Activated naive CD8-positive, alpha-beta T cell treated with anti-CD3 and anti-CD28 coated beads, Interleukin-2, amount 50 U/mL, for 24 hours (primary cell): ENCODE results near the gene TRMT1L.

Experiments used
- ATAC-seq: fragments of 150-1000 bp; cut with Tn5 transposase; one replicate; pipeline ENCODE4 v1.10.0; 2021
- DNase-seq: peaks from one replicate; pipeline ENCODE4 v3.0.0; 2021
- H3K27ac Mint-ChIP-seq: one replicate; pipeline ENCODE4 v1.8.0; 2021; ENCODE audit warnings: mild to moderate bottlenecking, mixed read lengths
- H3K27me3 Mint-ChIP-seq: one replicate; pipeline ENCODE4 v1.8.0; 2021; ENCODE audit warnings: mixed read lengths
- H3K36me3 Mint-ChIP-seq: one replicate; pipeline ENCODE4 v1.8.0; 2021; ENCODE audit warnings: low read depth, mixed read lengths
- H3K4me1 Mint-ChIP-seq: one replicate; pipeline ENCODE4 v1.8.0; 2021; ENCODE audit warnings: mixed read lengths
- H3K4me3 Mint-ChIP-seq: one replicate; pipeline ENCODE4 v1.8.0; 2021; ENCODE audit warnings: mild to moderate bottlenecking, moderate library complexity, mixed read lengths
- H3K9me3 Mint-ChIP-seq: one replicate; pipeline ENCODE4 v1.8.0; 2021; ENCODE audit warnings: mixed read lengths

The TRMT1L gene

DNA sequence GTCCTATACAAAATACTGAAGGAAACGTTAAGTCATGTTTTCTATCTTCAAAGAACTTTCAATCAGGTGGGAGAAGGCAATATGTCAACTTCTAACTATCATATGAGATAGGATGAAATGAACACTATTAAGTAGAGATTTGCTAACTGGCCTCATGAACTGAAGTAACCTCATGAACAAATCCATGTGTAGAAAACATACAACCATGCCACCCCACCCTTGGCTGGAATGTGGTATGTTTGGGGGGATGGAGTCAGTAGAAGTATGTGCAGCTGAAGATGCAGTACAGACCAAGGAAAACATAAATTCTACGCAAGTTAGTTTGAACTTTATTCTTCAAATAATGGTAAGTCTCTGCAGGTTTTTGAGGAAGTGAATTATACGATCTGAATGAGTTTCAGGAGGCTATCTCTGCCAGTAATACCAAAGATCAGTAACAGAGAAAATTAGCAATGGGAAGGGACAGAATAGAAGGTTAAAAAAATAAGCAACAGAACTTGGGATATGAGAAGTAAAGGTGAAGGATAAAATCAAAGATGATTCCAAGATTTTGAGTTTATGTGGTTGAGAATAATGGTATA is 4.5 kb downstream of the TRMT1L start:
- no peaks in the 10 kb centered on the region for H3K27me3 Mint-ChIP-seq
- no peak for ATAC-seq
- peaks cover 22% of the 10 kb centered on the region for H3K36me3 Mint-ChIP-seq
- no peaks in the 10 kb centered on the region for H3K9me3 Mint-ChIP-seq
- no peak overlapping the region for H3K4me3 Mint-ChIP-seq
- peaks cover 36% of the 10 kb centered on the region for H3K4me1 Mint-ChIP-seq
- no peak for DNase-seq
- H3K27ac Mint-ChIP-seq, result no peak overlapping the region

- Mint-ChIP-seq H3K4me1 (peaks cover 36% of the 10 kb centered on the region), H3K9me3 (no peaks in the 10 kb centered on the region), H3K36me3 (peaks cover 22% of the 10 kb centered on the region), H3K27me3 (no peaks in the 10 kb centered on the region), H3K4me3 (no peak overlapping the region), H3K27ac (no peak overlapping the region)
- ATAC-seq (no peak), DNase-seq (no peak)
Measured at GRCh38 chr1:185151215-185151614, 5.5 kb downstream of the TRMT1L start.

DNA sequence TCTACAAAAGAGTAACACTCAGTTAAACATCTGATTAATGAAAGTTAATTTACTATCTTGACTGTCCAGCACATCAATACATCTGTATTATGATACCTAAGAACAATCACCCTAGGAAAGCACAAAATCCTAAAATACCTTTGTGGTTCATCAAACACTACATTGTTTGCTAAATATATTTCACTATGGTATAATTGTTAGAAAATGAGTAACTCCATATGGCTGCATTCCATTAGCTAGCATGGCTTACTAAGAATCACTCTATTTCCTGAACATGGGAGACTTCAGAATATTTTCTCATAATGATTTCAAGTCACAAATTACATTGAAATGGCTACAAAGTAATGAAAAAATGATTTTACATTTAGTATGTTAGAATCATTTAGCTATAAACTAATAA is 12.5 kb downstream of the TRMT1L start:
- Mint-ChIP-seq H3K36me3 (peaks cover 28% of the 10 kb centered on the region), H3K4me1 (no peaks in the 10 kb centered on the region), H3K27me3 (no peaks in the 10 kb centered on the region), H3K9me3 (no peaks in the 10 kb centered on the region), H3K4me3 (no peak overlapping the region), H3K27ac (no peak overlapping the region)
- ATAC-seq, result no peak
- DNase-seq, result no peak

- no peak for DNase-seq
- Mint-ChIP-seq H3K36me3 (peaks cover 25% of the 10 kb centered on the region), H3K27ac (no peak overlapping the region), H3K4me3 (no peak overlapping the region), H3K27me3 (no peaks in the 10 kb centered on the region), H3K4me1 (no peaks in the 10 kb centered on the region), H3K9me3 (no peaks in the 10 kb centered on the region)
- no peak for ATAC-seq
Measured at GRCh38 chr1:185139246-185139645, 17.5 kb downstream of the TRMT1L start.

GRCh38 chr1:185137896-185138545 is 18.7 kb downstream of the TRMT1L start:
- H3K36me3 Mint-ChIP-seq, result peaks cover 36% of the 10 kb centered on the region
- no peak for DNase-seq
- ATAC-seq, result no peak
- no peaks in the 10 kb centered on the region for H3K4me1 Mint-ChIP-seq
- no peak overlapping the region for H3K4me3 Mint-ChIP-seq
- no peak overlapping the region for H3K27ac Mint-ChIP-seq
- H3K27me3 Mint-ChIP-seq, result no peaks in the 10 kb centered on the region
- H3K9me3 Mint-ChIP-seq, result no peaks in the 10 kb centered on the region

- Mint-ChIP-seq H3K4me1 (no peaks in the 10 kb centered on the region), H3K27me3 (no peaks in the 10 kb centered on the region), H3K36me3 (peaks cover 42% of the 10 kb centered on the region), H3K9me3 (peaks cover 4% of the 10 kb centered on the region), H3K4me3 (no peak overlapping the region), H3K27ac (no peak overlapping the region)
- ATAC-seq (no peak), DNase-seq (no peak)
Measured at GRCh38 chr1:185132534-185132933, 24.2 kb downstream of the TRMT1L start.

- Mint-ChIP-seq H3K4me3 (no peak overlapping the region), H3K27me3 (no peaks in the 10 kb centered on the region), H3K9me3 (peaks cover 4% of the 10 kb centered on the region), H3K4me1 (no peaks in the 10 kb centered on the region), H3K27ac (no peak overlapping the region), H3K36me3 (peaks cover 40% of the 10 kb centered on the region)
- DNase-seq (no peak), ATAC-seq (no peak)
Measured at GRCh38 chr1:185129708-185130107, 27.0 kb downstream of the TRMT1L start.

- DNase-seq (no peak), ATAC-seq (no peak)
- Mint-ChIP-seq H3K27me3 (no peaks in the 10 kb centered on the region), H3K9me3 (peaks cover 21% of the 10 kb centered on the region), H3K4me1 (no peaks in the 10 kb centered on the region), H3K4me3 (no peak overlapping the region), H3K36me3 (peaks cover 5% of the 10 kb centered on the region), H3K27ac (no peak overlapping the region)
Measured at GRCh38 chr1:185112356-185112755, 44.4 kb downstream of the TRMT1L start.

DNA sequence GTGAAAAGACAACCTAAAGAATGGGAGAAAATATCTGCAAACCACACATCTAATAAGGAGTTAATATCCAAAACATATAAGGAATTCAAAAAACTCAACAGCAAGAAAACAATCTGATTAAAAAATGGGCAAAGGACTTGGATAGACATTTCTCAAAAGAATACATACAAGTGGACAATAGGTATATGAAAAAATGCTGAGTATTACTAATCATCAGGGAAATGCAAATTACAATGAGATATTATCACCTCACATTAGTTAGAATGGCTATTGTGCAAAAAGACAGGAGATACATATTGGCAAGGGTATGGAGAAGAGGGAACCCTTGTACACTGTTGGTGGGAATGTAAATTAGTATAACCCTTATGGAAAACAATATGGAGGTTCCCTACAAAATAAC is 44.9 kb downstream of the TRMT1L start:
- peaks cover 3% of the 10 kb centered on the region for H3K36me3 Mint-ChIP-seq
- no peaks in the 10 kb centered on the region for H3K27me3 Mint-ChIP-seq
- H3K27ac Mint-ChIP-seq, result no peak overlapping the region
- peaks cover 21% of the 10 kb centered on the region for H3K9me3 Mint-ChIP-seq
- ATAC-seq (no peak), DNase-seq (no peak)
- no peaks in the 10 kb centered on the region for H3K4me1 Mint-ChIP-seq
- no peak overlapping the region for H3K4me3 Mint-ChIP-seq

GRCh38 chr1:185110145-185110544 is 46.6 kb downstream of the TRMT1L start:
- H3K27me3 Mint-ChIP-seq, result no peaks in the 10 kb centered on the region
- H3K4me1 Mint-ChIP-seq, result no peaks in the 10 kb centered on the region
- ATAC-seq, result no peak
- peaks cover 28% of the 10 kb centered on the region for H3K9me3 Mint-ChIP-seq
- no peak overlapping the region for H3K4me3 Mint-ChIP-seq
- no peak overlapping the region for H3K27ac Mint-ChIP-seq
- H3K36me3 Mint-ChIP-seq, result peaks cover 3% of the 10 kb centered on the region
- DNase-seq, result no peak

GRCh38 chr1:185108321-185108720 is 48.4 kb downstream of the TRMT1L start:
- H3K36me3 Mint-ChIP-seq, result peaks cover 16% of the 10 kb centered on the region
- no peak for DNase-seq
- H3K9me3 Mint-ChIP-seq, result peaks cover 29% of the 10 kb centered on the region
- H3K27me3 Mint-ChIP-seq, result no peaks in the 10 kb centered on the region
- no peak overlapping the region for H3K4me3 Mint-ChIP-seq
- ATAC-seq, result no peak
- no peaks in the 10 kb centered on the region for H3K4me1 Mint-ChIP-seq
- no peak overlapping the region for H3K27ac Mint-ChIP-seq

DNA sequence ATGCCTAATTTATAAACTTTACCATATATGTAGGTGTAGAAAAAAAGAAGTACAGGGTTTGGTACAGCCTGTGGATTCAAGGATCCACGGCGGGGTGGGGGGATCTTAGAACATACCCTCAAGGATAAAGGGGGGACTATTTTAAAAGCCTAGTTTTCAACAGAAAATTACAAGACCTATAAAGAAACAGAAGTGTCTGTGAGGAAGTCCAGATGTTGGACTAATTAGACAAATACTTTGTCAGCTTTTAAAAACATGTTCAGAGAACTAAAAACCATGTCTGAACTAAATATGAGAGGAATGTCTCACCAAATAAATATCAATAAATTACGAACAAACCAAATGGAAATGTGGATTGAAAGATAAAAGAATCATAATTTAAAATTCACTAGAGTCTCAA is 51.6 kb downstream of the TRMT1L start:
- Mint-ChIP-seq H3K27ac (no peak overlapping the region), H3K27me3 (no peaks in the 10 kb centered on the region), H3K4me1 (no peaks in the 10 kb centered on the region), H3K36me3 (peaks cover 41% of the 10 kb centered on the region), H3K9me3 (peaks cover 21% of the 10 kb centered on the region), H3K4me3 (no peak overlapping the region)
- DNase-seq (no peak), ATAC-seq (no peak)

DNA sequence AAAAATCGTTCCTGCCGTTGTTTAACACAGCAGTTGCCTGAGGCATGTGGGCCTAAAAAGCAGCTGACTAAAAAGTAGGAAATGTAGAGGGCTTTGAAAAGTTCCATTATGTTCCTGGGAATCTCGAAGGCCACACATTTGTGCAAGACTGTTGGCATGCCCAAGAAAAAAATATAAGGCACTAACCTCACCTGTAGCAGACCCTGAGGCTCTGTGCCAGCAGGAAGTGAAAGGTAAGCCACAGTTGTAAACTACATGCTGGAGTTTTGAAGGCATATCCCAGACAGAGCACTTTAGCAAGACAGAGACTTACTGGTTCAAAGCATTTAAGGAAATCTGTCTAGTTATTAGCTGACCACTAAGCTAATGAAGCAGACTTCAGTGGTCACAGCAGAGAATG is 52.7 kb downstream of the TRMT1L start:
- Mint-ChIP-seq H3K9me3 (peaks cover 14% of the 10 kb centered on the region), H3K4me1 (no peaks in the 10 kb centered on the region), H3K27me3 (no peaks in the 10 kb centered on the region), H3K27ac (no peak overlapping the region), H3K36me3 (peaks cover 48% of the 10 kb centered on the region), H3K4me3 (no peak overlapping the region)
- no peak for ATAC-seq
- DNase-seq, result no peak

GRCh38 chr1:185096531-185096930 is 60.2 kb downstream of the TRMT1L start:
- Mint-ChIP-seq H3K36me3 (peaks cover 63% of the 10 kb centered on the region), H3K27ac (no peak overlapping the region), H3K9me3 (no peaks in the 10 kb centered on the region), H3K4me1 (no peaks in the 10 kb centered on the region), H3K27me3 (no peaks in the 10 kb centered on the region), H3K4me3 (no peak overlapping the region)
- DNase-seq (no peak), ATAC-seq (no peak)

DNA sequence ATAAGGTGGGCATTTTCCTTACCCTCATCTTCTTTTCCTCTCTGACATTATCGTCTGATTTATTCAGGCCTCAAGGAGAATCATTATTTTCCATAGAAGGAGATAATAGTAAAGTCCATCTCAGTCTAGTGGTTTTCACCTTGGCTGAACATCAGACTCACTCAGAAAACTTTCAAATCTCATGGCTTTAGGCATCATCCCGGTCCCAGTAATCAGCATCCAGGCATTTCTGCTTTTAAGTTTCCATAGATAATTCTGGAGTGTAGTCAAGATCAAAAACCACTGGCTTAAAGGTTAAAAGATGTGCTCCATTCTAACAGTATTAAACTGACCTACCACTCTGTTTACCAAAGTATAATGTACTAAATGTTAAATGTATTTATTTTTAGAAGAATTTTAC is 62.0 kb downstream of the TRMT1L start:
- DNase-seq (no peak), ATAC-seq (no peak)
- Mint-ChIP-seq H3K36me3 (peaks cover 53% of the 10 kb centered on the region), H3K4me1 (no peaks in the 10 kb centered on the region), H3K27ac (no peak overlapping the region), H3K4me3 (no peak overlapping the region), H3K9me3 (no peaks in the 10 kb centered on the region), H3K27me3 (no peaks in the 10 kb centered on the region)

GRCh38 chr1:185091480-185091879 is 65.3 kb downstream of the TRMT1L start:
- H3K27me3 Mint-ChIP-seq, result no peaks in the 10 kb centered on the region
- no peaks in the 10 kb centered on the region for H3K4me1 Mint-ChIP-seq
- H3K4me3 Mint-ChIP-seq, result no peak overlapping the region
- H3K9me3 Mint-ChIP-seq, result no peaks in the 10 kb centered on the region
- H3K27ac Mint-ChIP-seq, result no peak overlapping the region
- ATAC-seq (no peak), DNase-seq (no peak)
- peaks cover 55% of the 10 kb centered on the region for H3K36me3 Mint-ChIP-seq
